ENCODE results near the gene CD163.

DNA sequence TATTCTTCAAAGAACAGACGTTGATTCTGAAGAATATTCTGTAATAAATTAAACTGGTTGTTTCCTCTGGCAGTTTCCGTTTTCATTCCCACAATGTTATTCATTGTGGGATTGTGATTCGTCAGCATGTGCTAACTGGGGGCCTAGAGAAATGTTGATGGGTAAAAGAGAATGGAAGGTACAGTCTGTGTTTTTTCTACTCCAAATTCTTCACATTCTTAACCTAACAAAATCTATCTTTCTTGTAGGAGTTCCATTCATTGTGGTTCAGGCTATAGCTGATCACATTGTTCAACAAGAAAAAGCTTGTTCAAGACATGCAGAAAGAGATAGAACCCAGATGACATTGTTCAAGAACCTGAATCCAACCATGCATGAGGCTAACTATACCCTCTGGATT lies 5.9 kb downstream of the CD163 start:
- TF ChIP-seq, protein P1, sequence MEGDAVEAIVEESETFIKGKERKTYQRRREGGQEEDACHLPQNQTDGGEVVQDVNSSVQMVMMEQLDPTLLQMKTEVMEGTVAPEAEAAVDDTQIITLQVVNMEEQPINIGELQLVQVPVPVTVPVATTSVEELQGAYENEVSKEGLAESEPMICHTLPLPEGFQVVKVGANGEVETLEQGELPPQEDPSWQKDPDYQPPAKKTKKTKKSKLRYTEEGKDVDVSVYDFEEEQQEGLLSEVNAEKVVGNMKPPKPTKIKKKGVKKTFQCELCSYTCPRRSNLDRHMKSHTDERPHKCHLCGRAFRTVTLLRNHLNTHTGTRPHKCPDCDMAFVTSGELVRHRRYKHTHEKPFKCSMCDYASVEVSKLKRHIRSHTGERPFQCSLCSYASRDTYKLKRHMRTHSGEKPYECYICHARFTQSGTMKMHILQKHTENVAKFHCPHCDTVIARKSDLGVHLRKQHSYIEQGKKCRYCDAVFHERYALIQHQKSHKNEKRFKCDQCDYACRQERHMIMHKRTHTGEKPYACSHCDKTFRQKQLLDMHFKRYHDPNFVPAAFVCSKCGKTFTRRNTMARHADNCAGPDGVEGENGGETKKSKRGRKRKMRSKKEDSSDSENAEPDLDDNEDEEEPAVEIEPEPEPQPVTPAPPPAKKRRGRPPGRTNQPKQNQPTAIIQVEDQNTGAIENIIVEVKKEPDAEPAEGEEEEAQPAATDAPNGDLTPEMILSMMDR (IDR thresholded peaks at IDR 0.05; ENCODE audit: insufficient read depth, low read length) = no peak
- TF ChIP-seq GABPA (IDR thresholded peaks at IDR 0.05; ENCODE audit: low read depth) = no peak
- TF ChIP-seq POLR2AphosphoS5 (IDR thresholded peaks at IDR 0.05; ENCODE audit: low read depth) = no peak

All from HL-60 (cell line).